TTC549 (cell line): ENCODE measurements around the gene SPIRE1.
"Not testable (repeated sequence)": the region's sequence is repeated elsewhere in the genome, so short reads cannot be mapped to it uniquely, and the experiment has no call there.

Experiments used
- FAIRE-seq: peaks from 2 replicates; lab custom pipeline; 2012; peaks lifted over from hg19 to GRCh38; lab: Jason Lieb, UNC

The SPIRE1 gene

DNA sequence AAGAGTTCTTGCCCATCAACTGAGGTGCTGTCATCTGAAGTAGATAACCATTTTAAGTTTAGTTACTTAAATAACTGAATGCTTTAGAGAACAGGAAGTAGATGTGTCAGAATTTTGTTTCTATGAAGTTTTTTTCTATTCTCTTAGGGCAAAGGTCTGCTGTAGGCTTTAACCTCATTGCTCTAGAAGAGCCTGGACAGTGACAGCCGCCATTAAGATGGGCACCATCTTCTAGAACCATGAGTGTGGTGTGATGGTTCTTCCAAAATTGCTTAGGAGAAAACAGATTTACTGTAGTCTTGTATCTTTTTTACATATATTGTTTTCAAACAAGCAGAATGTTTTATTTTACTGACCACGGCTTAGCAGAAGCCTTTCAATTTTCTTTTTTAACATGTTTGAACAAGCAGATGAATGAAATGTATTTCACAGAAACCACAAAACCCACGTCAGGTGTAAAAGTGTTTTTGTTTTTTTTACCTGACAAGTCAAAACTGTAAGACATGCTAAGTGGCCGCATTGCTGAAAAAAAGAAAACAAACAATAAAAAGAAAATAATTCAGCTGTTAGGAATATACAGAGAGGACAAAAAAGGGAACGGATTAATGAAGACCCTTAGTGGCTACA, 172.3 kb downstream of the SPIRE1 start:
- FAIRE-seq = no peak

DNA sequence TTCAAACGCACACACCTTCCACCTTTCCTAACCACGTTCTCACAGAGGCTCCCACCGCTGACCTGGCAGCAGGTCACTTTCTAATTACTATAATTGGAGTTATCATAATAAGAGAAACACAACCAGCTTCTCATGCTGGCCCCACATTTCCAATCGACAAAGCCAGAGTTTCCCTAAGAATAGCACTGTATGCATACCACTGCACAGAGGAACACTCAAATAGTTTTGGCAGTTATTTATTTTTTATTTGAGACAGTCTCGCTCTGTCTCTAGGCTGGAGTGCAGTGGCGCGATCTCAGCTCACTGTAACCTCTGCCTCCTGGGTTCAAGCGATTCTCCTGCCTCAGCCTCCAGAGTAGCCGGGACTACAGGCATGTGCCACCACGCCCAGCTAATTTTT, 176.0 kb downstream of the SPIRE1 start:
- FAIRE-seq = not testable (repeated sequence)

DNA sequence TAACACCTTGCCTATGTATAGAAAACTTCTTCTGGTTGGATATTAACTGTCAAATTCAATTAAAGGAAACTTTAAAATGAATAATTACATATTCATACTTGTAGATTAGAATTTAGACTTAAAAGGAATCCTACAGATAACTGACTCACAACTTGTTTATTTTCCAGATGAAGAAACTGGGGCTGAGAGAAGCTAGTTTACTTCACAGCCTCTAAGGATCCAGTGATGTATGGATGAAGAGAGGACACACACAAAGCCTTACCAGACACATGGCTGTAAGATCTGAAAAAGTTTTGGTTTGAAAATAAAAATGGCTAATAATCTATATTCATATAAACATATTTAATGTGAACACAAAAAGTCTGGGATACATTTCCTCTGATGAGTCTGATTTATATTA, 177.9 kb downstream of the SPIRE1 start:
- FAIRE-seq = no peak

DNA sequence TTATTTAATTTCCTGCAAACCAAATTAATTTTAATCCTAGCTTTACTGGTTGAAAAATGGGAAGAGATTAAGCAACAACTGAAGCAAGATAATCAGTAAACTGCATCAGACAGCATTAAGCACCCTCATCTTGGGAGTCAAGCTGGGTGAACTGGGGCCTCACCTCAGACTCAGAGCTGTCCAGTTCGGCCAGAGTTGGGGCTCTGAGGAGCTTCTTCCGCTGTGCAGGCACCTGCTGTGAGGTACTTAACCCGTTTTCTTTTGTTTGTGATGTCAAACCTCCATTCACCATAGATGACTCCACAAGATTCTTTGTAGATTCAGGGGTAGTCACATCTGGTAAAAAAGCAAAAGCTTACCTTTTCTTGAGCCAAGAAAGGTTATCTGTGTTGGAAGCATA, 178.4 kb downstream of the SPIRE1 start:
- FAIRE-seq = no peak

DNA sequence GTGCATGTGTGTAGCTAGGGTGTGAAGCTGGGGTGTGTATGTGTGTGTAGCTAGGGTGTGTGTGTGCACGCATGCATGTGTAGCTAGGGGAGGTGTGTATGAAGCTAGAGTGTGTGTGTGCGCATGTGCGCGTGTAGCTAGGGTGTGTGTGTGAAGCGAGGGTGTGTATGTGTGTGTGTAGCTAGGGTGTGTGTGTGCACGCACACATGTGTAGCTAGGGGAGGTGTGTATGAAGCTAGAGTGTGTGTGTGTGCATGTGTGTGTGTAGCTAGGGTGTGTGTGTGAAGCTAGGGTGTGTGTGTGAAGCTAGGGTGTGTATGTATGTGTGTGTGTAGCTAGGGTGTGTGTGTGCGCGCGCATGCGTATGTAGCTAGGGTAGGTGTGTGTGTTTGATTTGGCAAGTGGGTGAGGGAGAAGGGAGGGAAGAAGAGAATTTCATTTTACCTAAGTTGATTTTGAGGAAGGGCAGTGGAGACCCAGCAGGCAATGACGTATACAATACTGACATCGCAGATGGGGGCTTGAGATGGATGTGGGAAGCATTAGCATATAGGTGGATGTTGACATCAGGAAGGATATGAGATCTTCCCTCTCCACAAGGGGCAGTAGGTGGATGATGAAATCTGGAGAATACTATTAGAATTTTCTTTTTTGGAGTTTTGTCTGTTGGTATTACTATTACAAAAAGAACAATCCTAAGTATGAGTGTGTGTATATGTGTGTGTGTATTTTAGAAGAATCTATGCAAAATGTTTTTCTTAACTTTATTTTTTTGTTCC, 179.4 kb downstream of the SPIRE1 start:
- no peak for FAIRE-seq

DNA sequence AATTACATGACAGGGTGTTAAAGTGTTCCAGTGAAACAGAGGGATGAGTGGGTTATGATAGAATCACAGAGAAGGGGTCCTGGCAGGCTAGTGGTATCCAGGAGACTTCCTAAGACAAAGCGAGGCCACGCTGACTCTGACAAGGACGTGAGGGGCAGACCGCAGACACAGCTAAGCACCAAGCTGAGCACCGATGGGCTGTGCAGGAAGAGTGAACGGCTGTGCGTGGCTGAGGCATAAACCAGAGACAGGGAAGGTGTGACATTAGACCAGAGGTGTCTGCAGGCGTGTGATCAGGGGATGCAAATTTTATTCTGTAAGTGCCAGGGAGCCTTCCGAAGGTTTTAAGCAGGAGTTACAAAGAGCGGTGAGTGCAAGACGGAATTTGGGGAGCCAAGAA, 180.3 kb downstream of the SPIRE1 start:
- FAIRE-seq = no peak

DNA sequence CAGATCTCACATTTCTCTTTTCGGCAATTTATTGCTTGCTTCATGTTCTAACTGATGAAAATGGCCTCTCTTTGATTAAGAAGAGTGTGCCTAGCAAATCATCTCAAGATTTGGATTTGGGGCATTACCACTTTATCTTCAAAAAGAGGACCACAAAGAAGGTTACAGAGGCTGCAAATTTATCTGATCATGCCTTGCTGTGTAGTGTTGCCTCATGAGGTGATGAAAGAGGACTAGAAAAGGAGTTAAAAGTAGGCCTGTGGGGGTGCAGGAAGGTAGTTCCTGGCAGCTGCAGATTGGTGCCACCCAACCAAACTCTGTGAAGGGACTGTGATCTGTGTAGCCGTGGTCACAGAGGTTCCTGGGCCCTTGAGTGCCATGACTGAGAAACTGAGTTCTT, 181.0 kb downstream of the SPIRE1 start:
- no peak for FAIRE-seq

DNA sequence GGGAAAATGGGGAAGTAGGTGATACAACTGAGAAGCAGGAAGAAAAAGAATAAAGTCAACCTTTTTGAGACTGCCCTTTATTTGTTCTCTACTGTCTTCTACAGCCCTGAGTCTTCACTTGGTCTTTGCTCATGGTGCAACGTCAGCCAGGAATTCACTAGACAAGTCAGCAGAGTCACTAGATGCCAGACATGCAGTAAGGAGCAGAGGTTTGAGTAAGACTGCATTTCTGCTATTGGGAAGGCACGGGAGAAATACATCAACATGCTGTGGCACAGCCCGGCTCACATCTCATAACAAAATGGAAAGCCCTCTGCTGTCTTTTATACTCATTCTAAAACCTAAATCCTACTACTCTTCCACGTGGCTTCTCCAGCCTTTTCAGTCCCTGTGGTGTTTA, 183.0 kb downstream of the SPIRE1 start:
- FAIRE-seq = no peak

DNA sequence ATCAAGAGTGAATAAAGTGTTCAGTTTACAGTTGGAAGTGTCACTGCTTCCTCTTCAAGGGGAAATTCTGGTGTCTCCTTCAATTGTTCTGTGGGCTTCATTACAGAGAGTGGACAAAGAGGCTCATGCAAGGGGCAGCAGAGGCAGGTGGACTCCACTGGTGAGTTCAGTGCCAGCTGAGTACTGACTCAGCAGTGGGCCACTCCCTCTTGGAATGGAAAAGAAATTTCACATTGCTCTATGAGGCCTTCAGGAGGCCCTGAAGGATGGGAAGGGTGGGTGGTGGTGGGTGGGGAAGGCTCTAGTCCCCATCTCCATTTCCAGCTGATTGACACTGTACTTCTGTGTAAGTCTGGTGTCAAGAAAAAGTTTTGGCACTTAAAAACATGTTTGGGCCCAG, 183.8 kb downstream of the SPIRE1 start:
- FAIRE-seq = no peak

DNA sequence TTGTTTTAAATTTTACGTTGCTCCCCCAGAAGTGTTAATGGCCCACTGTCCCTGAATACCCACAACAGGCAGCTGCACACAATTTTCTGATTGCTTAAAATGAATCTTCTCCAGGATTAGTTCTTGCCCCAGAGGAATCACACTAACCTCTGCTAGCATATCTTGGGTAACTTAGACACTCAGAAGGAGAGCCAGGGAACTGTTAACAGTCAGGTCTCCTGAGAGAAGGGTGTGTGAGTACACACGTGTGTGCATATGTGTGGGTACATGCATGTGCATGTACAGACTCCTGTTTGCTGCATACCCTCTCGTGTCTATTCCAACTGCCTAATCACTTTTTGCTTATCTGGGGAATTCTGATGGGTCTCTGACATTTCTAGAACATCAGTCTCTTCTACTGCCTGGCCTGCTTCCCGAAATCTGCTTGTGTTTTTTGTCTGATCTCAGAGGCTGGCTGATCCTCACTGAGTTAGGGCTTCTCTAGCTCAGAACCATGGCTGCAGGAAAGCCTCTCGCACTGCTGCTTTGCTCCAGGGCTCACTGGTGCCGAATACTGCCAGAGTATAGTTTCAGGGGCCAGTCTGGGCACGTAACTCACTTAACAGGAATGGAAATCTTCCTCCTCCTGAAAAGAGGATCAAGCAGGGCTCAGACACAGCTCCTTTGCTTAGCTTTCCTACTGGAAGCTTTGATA, 187.4 kb downstream of the SPIRE1 start:
- FAIRE-seq = no peak

DNA sequence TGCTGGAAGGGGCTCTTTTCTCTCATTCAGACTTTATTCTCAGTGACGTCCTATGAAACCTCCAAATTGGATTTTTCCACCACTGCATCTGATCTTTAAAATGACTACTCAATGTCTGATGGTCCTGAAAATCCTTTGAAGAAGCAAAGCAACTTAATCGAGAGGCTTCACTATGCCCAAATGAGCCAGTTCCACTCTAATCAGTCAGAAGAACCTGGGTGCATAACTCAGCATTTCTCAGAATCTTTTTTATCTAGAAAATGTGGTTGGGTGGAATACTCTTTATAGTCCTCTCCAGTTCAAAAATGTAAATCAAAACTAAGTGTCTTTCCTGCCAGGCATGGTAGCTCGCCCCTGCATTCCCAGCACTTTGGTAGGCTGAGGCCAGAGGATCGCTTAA, 189.5 kb downstream of the SPIRE1 start:
- FAIRE-seq = no peak

DNA sequence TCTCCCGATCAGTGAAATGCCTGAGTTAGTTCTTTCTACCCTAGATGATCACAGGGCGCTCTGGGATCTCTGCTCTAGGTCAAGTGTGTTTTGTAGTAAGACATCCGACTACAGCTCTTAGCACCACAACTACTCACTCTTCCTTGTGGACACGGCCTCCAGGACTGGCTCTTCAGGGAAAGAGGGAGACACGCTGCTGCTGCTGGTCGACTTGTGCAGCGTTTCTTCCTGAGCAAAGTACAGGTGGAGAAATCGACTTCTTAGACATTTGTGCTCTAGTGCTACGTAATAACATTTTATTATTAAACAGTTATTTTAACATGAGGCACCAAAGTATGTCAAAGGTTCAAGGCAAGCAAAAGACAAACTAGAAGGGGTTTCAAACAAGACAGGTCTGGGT, 193.2 kb downstream of the SPIRE1 start:
- FAIRE-seq = no peak

DNA sequence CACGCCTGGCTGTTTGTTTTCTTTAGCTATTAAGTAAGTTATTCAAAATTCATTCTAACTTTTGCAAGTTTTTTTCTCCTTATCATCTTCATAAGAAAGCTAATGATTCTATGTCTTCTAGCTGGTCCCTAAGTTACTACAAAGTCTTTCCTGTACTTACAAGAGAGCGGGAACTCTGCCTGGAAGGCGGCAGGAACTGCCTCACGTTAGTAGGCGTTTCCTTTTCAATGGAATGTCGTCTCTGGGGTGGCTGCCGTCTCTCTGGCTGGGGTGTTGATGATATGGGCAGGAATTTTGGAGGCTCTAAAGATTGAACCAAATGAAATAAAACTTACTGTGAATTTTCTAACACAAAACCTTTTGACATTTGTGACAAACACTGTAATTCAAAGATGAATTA, 194.7 kb downstream of the SPIRE1 start:
- FAIRE-seq = no peak

DNA sequence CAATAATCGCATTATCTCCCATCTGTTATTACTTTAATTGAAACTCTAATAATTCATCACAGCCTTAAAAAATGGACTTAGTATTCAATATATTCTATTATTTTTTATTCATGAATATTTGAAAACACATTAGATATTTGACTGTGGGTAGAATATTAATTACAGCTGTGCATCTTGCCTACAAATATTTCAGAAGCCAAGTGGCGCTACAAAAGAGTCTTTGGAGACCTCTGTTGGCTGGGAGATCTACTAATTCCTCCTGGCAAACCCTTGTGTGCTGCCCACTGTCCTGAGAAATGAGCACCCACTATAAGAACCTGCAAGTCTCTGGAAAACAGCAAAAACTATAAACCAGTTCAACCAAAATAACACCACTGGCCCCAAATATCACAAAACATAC, 195.7 kb downstream of the SPIRE1 start:
- no peak for FAIRE-seq

DNA sequence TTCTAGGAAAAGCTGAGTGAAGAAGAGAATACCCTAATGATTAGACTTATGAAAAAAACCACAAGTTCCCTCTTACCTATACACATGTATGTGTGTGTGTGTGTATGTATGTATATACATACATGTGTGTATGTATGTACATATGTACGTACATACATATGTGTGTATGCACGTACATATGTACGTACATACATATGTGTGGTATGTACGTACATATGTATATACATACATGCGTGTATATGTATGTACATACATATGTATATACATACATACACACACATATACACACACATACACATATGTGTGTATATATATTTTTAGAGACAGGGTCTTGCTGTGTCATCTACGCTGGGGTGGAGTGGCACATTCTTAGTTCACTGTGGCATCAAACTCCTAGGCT, 196.6 kb downstream of the SPIRE1 start:
- FAIRE-seq = no peak

DNA sequence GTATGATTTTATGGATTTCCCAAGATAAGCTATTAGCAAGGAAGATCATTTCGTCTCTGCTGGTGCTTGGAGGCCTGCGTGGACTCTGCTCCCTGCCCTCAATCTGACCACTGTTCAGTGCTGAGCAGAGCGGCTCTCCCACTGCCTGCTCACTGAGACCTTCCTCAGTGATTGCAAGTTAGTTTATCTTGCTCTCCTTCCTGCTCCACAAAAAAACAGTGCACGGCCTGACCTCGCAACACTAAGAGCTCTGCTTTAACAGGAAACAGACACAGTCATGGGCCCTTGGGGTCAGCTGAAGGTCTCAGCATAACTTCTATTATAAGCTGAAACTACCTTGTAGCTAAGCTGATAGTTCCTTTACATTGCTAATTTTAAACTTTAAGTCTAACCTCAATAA, 197.0 kb downstream of the SPIRE1 start:
- no peak for FAIRE-seq

DNA sequence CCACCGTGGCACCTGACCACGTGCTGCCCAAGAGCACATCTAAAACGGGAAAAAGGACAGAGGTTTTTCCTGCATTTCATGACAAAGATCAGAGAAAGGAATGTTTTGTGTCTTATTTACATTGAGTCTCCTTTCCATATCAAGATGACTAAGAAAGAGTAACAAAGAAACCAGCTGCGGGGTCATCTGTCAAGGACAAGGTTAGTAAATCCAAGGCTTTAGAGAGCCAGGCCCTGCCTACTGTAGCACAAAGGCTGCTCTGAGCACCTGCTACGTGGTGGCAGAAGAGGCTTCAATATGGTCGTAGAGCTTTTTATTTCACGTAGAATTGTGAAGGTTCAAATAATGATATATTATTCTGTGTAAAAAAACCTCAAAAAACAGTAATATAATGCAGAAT, 199.1 kb downstream of the SPIRE1 start:
- no peak for FAIRE-seq

DNA sequence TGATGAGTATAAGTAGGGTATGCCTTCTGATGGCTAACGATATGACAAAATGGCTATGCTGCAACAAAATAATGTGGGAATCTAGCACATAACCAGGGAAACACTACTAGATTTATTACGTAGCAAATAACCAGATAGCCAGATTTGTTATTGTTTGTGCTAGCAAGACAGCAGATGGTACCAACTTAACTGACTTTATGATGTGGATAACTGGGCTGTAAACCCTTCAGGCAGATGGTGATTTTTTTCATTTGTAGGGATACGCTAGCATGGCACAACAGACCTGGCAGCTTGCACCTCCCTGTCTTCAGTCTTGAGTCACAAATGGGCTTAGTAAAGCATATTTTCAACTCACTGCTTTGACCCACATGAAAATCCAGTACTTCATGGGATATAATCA, 201.5 kb downstream of the SPIRE1 start:
- no peak for FAIRE-seq

DNA sequence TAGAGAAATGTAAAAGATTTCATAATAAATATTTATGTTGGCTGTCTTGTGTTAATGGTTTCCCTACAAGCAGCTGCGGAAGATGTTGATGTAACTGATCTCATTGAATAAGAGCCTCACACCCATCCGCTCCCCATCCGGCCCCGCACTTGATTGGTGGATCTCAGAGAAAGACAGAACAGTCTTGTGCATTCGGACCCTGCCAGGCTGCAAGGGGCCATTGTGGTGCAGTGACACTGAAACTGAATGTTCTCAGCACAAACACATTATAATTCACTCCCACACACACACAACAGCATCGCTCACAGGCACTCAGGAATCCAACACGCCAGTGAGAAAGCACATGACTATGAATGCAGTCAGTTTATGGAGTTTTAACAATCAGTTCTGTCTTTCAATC, 202.4 kb downstream of the SPIRE1 start:
- FAIRE-seq = no peak

DNA sequence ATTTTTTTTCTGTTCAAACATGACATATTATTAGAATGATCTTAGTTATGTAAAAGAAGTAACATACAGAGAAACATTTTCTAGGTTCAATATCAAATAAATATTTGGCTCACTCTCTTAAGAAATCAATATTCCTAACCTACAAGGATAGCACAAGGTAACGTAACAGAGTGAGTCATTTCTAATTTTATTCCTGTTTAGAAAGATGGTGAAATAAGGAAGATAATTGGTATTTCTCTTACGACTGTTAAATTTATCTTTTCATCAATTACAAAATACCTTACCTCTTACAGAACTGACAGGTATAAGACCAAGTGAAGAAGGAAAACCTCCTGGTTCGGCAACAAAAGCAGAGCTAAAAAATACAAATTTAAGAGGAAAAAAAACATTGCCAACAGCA, 205.1 kb downstream of the SPIRE1 start:
- no peak for FAIRE-seq

DNA sequence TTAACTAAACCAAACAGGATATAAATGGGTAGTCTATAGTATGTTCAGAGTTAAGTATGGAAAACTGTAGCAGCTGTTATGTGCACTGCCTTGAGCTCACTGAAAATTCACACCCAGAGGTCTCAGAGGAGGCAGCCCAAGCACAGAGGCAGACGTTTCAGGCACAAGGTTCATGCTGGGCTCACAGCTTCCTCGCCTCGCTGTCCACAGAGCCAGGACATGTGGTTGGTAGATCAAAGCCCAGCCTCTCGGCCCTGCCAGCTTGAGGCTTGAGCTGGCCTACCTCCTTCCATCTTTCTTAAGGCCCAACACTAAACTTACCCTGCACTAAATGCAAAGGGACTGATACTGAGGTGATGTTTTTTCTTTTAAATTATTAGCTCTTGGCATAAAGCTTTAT, 206.5 kb downstream of the SPIRE1 start:
- FAIRE-seq = no peak

DNA sequence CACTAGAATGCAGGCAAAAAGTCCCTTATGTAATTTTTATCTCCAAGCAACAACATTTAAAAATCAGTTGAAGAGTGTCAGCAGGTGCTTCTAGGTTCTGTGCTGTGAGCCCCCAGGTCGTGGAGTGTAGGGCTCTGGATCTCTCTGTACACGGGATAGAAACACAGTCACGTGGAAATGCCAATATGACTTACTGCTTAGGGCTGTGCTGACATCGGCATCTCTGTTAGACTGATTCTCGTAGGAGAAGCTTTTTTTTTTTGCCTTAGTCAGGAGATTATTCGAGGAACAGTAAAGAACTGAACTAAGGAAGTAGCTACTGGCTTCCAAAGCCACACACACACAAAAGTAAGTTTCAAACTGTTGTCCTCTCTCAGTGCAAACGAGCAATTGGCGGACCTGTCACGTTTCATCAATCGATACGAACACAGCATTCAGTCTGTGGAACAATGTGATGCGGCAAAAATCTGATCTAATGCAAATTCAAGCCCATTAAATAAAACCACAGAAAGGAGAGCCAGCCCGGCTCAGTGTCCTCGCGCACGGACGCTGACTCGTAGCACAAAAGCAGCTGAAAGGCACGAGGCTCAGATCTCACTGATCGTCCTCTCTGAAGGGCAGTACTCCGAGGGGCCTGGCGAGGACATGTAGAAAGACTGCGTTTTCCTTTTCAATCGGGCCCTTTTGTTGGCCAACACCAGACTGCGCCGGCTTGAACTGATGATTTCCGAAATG, 208.7 kb downstream of the SPIRE1 start:
- FAIRE-seq = no peak

DNA sequence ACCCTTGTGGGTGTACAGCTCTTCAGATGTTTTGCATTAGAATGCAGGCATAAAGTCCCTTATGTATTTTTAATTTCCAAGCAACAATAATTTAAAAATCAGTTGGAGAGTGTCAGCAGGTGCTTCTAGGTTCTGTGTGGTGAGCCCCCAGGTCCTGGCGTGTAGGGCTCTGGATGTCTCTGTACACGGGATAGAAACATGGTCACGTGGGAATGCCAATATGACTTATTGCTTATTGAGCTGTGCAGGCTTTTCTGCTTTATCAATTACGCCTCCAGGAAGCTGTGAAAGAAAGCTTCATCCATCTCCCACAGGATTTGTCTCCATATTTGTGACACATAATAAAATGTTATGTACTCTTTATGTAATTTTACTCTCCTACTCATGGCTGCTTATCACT, 212.4 kb downstream of the SPIRE1 start:
- FAIRE-seq = no peak
